ACC112 (cell line): Measurements from ENCODE around the gene SMIM45.

Experiments
- H2AFZ ChIP-seq: fragments of 200-600 bp; sonication (generic); one replicate; pipeline ENCODE4 v1.6.0; 2017; ENCODE audit warnings: antibody characterized with exemption, low read length; ENCODE audit not compliant: unreplicated experiment
- H3K27ac ChIP-seq: fragments of 200-600 bp; sonication (generic); 2 replicates; pipeline ENCODE4 v1.5.1; 2014; ENCODE audit warnings: low read depth, mild to moderate bottlenecking, antibody characterized with exemption, low read length, moderate library complexity
- H3K27me3 ChIP-seq: fragments of 200-600 bp; sonication (generic); 2 replicates; pipeline ENCODE4 v1.6.1; 2014; ENCODE audit warnings: mild to moderate bottlenecking, antibody characterized with exemption, low read length, moderate library complexity, mixed read lengths; ENCODE audit not compliant: insufficient read depth
- H3K36me3 ChIP-seq: fragments of 200-600 bp; sonication (generic); 2 replicates; pipeline ENCODE4 v1.6.1; 2016; ENCODE audit warnings: mild to moderate bottlenecking, antibody characterized with exemption, low read length, moderate library complexity, mixed read lengths; ENCODE audit not compliant: insufficient read depth
- H3K4me1 ChIP-seq: fragments of 200-600 bp; sonication (generic); one replicate; pipeline ENCODE4 v1.6.1; 2016; ENCODE audit warnings: low read length, mixed read lengths; ENCODE audit not compliant: insufficient read depth, unreplicated experiment, control insufficient read depth
- H3K4me3 ChIP-seq: fragments of 200-600 bp; sonication (generic); 2 replicates; pipeline ENCODE4 v1.5.1; 2014; ENCODE audit warnings: mild to moderate bottlenecking, low read depth, low read length
- H3K79me2 ChIP-seq: fragments of 200-600 bp; sonication (generic); one replicate; pipeline ENCODE4 v1.6.0; 2016; ENCODE audit warnings: low read length; ENCODE audit not compliant: control insufficient read depth, unreplicated experiment, insufficient read depth

The SMIM45 gene

DNA sequence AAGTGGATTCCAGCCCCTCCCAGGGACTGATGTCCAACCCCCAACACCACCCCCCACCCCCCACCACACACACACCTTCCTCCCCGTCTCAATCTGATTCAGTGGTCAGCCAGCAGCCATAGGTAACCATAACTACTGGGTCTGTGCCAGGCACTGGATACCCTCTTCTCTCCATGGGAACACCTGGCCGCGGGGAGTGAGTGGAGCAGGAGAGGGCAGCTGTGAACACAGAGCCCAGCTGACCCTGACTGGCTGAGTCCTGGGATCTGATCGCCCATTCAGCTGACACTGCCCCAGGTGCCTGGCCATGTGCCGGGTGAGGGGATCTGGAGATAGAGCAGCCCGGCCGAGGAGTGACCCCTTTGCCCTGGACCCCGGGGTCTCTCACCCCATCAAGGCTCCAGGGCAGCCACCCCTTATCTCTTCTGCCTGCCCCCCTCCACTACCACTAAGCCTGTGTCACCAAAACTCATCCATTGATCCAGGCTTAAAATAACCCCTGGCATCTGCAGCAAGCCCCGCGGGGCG is 34.5 kb upstream of the SMIM45 start:
- Histone ChIP-seq H3K27ac (no peak overlapping the region), H3K27me3 (peaks cover 26% of the 10 kb centered on the region), H3K36me3 (no peaks in the 10 kb centered on the region), H3K4me1 (peaks cover 7% of the 10 kb centered on the region), H2AFZ (no peak overlapping the region), H3K79me2 (no peaks in the 10 kb centered on the region), H3K4me3 (no peak overlapping the region)

GRCh38 chr22:41917903-41918791 is 33.8 kb upstream of the SMIM45 start:
- Histone ChIP-seq H3K36me3 (no peaks in the 10 kb centered on the region), H3K27me3 (peaks cover 19% of the 10 kb centered on the region), H2AFZ (no peak overlapping the region), H3K4me1 (peaks cover 7% of the 10 kb centered on the region), H3K79me2 (no peaks in the 10 kb centered on the region), H3K27ac (no peak overlapping the region), H3K4me3 (no peak overlapping the region)

GRCh38 chr22:41919357-41920224 is 32.4 kb upstream of the SMIM45 start:
- Histone ChIP-seq H3K27me3 (peaks cover 15% of the 10 kb centered on the region), H3K4me1 (peaks cover 7% of the 10 kb centered on the region), H3K27ac (no peak overlapping the region), H2AFZ (no peak overlapping the region), H3K36me3 (no peaks in the 10 kb centered on the region), H3K79me2 (no peaks in the 10 kb centered on the region), H3K4me3 (peak overlapping the region; percentile 50)

- Histone ChIP-seq H3K4me3 (no peak overlapping the region), H3K27me3 (peaks cover 12% of the 10 kb centered on the region), H2AFZ (no peak overlapping the region), H3K36me3 (no peaks in the 10 kb centered on the region), H3K4me1 (peaks cover 7% of the 10 kb centered on the region), H3K79me2 (no peaks in the 10 kb centered on the region), H3K27ac (no peak overlapping the region)
These were observed 31.5 kb upstream of the SMIM45 start for GRCh38 chr22:41920271-41920976.

DNA sequence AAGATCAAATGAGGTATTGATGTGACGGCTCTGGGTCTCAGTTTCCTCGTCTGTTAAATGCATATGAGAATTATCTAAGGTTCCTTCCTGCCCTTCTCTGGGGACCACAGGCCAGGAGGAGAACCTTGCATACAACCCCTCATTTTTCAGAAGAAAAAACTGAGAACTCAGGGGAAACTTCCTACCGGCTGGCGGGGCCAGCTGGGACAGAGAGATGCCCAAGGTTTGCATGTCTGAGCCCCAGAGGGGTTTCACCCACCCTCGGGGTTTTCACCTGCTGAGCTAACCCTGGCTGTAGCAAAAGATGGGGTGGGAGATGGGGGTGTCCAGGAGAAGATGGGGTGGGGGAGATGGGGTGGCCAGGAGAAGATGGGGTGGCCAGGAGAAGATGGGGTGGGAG is 29.6 kb upstream of the SMIM45 start:
- Histone ChIP-seq H3K4me1 (peaks cover 7% of the 10 kb centered on the region), H3K27me3 (peaks cover 7% of the 10 kb centered on the region; the same call in 1 of the 2 replicates), H3K27ac (no peak overlapping the region), H2AFZ (no peak overlapping the region), H3K4me3 (no peak overlapping the region), H3K36me3 (no peaks in the 10 kb centered on the region), H3K79me2 (no peaks in the 10 kb centered on the region)

DNA sequence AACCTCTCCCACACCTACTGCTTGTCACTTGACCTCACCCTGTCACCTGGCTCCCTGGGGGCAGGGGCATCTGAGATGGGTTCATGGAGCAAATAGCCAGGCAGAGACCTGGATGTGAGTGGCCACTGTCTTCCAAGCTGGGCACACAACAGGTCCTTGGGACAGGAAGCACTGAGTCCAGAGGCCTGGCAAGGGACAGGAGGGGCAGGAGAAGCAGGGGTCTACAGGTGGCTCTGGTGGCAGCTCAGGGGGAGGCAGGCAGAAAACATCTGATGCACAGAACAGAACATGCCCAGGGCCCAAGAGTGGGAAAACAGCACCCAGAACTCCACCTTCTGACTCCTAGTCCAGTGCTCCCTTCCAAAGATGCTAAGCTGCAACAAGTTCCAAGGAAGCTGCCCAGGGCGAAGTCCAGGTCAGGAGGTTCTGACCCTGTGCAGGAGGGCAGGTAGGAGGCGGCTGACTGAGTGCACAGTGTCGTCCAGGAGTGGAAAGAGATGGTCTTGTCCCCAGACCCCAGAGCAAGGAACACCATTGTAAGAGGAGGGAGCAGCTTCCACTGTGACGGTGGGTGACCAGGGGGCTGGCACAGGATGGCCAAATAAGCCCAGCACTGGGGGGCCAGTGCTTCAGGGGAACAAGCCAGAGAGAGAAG is 28.9 kb upstream of the SMIM45 start:
- Histone ChIP-seq H3K27ac (no peak overlapping the region), H2AFZ (no peak overlapping the region), H3K27me3 (peaks cover 7% of the 10 kb centered on the region; the same call in 1 of the 2 replicates), H3K79me2 (no peaks in the 10 kb centered on the region), H3K4me3 (no peak overlapping the region), H3K4me1 (peaks cover 5% of the 10 kb centered on the region), H3K36me3 (no peaks in the 10 kb centered on the region)

GRCh38 chr22:41923595-41924276 is 28.2 kb upstream of the SMIM45 start:
- Histone ChIP-seq H3K27me3 (peaks cover 7% of the 10 kb centered on the region; the same call in 1 of the 2 replicates), H3K36me3 (no peaks in the 10 kb centered on the region), H2AFZ (no peak overlapping the region), H3K27ac (no peak overlapping the region), H3K79me2 (no peaks in the 10 kb centered on the region), H3K4me1 (peaks cover 3% of the 10 kb centered on the region), H3K4me3 (no peak overlapping the region)

DNA sequence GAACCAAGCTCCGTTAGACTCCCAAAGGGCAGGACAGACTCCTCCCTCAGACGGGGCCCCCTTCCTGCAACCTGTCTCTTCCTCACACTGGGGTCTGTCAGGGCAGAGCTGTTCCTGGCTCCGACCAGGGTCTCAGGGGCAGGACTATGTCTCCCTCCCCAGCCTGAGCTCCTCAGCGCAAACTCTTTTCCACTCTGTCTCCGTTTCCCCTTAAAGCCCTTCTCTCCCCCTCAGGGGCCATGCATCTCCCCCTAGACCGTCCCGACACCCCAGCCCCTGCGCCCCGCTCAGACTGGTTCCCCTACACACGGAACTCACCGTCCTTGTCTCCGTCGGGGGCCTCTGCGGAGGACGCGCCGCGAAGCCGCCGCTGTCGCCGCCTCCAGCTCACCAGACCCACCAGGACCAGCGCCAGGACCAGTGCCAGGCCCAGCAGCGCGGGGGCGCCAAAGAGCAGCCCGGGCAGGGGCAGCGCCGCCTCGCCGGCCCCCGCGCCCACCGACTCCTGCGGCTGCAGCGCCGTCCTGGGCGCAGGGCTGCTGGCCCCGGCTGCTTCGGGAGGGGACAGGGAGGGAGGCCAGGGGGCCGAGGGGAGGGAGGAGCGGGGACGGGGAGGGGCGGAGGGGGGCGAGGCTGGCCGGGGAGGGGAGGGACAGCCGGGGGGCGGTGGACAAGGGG is 26.0 kb upstream of the SMIM45 start:
- Histone ChIP-seq H3K27ac (no peak overlapping the region), H3K36me3 (no peaks in the 10 kb centered on the region), H3K27me3 (peaks cover 7% of the 10 kb centered on the region; the same call in 1 of the 2 replicates), H2AFZ (no peak overlapping the region), H3K4me1 (no peaks in the 10 kb centered on the region), H3K4me3 (0 out of 2 replicates have a peak overlapping the region, but pooled peaks have one; percentile 51), H3K79me2 (no peaks in the 10 kb centered on the region)

DNA sequence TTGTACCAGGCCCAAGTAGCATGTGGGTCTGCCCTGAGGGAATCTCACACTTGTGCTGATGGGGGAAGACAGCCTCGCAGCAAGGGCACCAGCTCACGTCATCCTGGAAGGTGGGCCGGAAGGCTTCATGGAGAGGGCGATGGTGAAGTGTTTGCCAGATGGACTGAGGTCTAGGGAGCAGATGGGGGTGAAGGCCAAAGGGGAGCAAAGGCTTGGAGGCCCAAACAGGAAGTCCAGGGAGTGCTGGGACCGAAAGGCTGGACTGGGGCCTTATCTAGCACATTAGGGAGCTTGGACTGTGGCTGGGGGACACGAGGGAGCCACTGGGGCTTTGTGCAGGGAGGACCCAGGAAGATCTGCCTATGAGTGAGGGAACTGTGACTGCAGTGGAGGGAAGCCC is 24.1 kb upstream of the SMIM45 start:
- Histone ChIP-seq H3K4me1 (no peaks in the 10 kb centered on the region), H3K36me3 (no peaks in the 10 kb centered on the region), H3K27me3 (peaks cover 7% of the 10 kb centered on the region; the same call in 1 of the 2 replicates), H2AFZ (no peak overlapping the region), H3K4me3 (no peak overlapping the region), H3K79me2 (no peaks in the 10 kb centered on the region), H3K27ac (no peak overlapping the region)
